Heart right ventricle (tissue), 16 donors: ENCODE results near the gene CSTF1. TPM values are rescaled to one million over a fixed set of nuclear protein-coding genes. Genes with fewer than 3 reads are reported as not detected.
"Not testable (repeated sequence)": the region's sequence is repeated elsewhere in the genome, so short reads cannot be mapped to it uniquely, and the experiment has no call there.

Experiments used
- ATAC-seq, 8 donors: fragments of 200-7000 bp; cut with Tn5 transposase; one replicate each; pipeline ENCODE4 v1.9.1; 2020; ENCODE audit warnings: mild to moderate bottlenecking in 8 of 8, moderate library complexity in 8 of 8, moderate number of reproducible peaks in 1 of 8
- DNase-seq, 2 donors: peaks; one replicate each; pipeline ENCODE4 v3.0.0-alpha.2; 2020
- H3K27ac ChIP-seq, 10 donors: fragments of 200-600 bp; sonication (generic) in 2 of 10; one replicate each; pipeline versions ENCODE4 v1.5.0 to v1.8.0; 2020 to 2022; ENCODE audit warnings: mild to moderate bottlenecking in 3 of 10
- H3K27me3 ChIP-seq, 7 donors: fragments of 200-600 bp; one replicate each; pipeline ENCODE4 v1.8.0; 2021 to 2022; ENCODE audit warnings: mild to moderate bottlenecking in 2 of 7
- H3K36me3 ChIP-seq, 9 donors: fragments of 200-600 bp; sonication (generic) in 1 of 9; one replicate each; pipeline versions ENCODE4 v1.5.0 to v1.8.0; 2020 to 2022; ENCODE audit warnings: mild to moderate bottlenecking in 2 of 9
- H3K4me1 ChIP-seq, 9 donors: fragments of 200-600 bp; sonication (generic) in 1 of 9; one replicate each; pipeline versions ENCODE4 v1.5.0 to v1.8.0; 2020 to 2022; ENCODE audit warnings: mild to moderate bottlenecking in 4 of 9
- H3K4me3 ChIP-seq, 10 donors: fragments of 200-600 bp; sonication (generic) in 2 of 10; one replicate each; pipeline versions ENCODE4 v1.5.0 to v1.8.0; 2020 to 2022; ENCODE audit warnings: mild to moderate bottlenecking in 7 of 10, moderate library complexity in 2 of 10
- H3K9me3 ChIP-seq, 11 donors: fragments of 200-600 bp in 10 of 11; sonication (generic) in 2 of 11; one replicate each; pipeline versions ENCODE4 v1.5.0 to v1.8.0; 2013 to 2022; ENCODE audit warnings: mild to moderate bottlenecking in 2 of 11, control low read depth in 1 of 11, moderate library complexity in 1 of 11
- WGBS, 2 donors: extraction: QIAGEN DNeasy Blood & Tissue Kit; methylation state at CpG; one replicate each; pipeline ENCODE4 v1.1.7; 2013; ENCODE audit warnings: inconsistent platforms in 1 of 2; 5-methylcytosine and 5-hydroxymethylcytosine counted together
- intact Hi-C, 10 donors: fragments of 100-400 bp; cut with DNase I; formaldehyde crosslinking; loops; one replicate each; pipeline versions ENCODE4 v1.11.1 to v1.14.2; 2022
- polyA plus RNA-seq, 2 donors: library from polyadenylated mRNA; stranded (reverse); fragments of 200-250 nt; gene quantifications; one replicate each; pipeline ENCODE4 v1.2.3, GENCODE V29; 2013
- total RNA-seq, 10 donors: library from RNA; stranded (reverse); fragmentation: NEBNext Ultra II Directional in 3 of 10; extraction: Animal tissue kit (Norgen Biotek cat#: 25700) in 3 of 10; gene quantifications; one replicate each; pipeline versions ENCODE4 v1.2.1 to v1.2.4, GENCODE V29; 2021 to 2023
- TF ChIP-seq, protein P1 (sequence below), 9 donors: fragments of 200-600 bp; sonication (generic) in 2 of 9; IDR thresholded peaks; one replicate each; pipeline versions ENCODE4 v1.5.0 to v1.8.0; 2021 to 2022; ENCODE audit warnings: antibody characterized with exemption in 9 of 9, mild to moderate bottlenecking in 5 of 9, moderate library complexity in 1 of 9
- donor health status: Arrhythmogenic right ventricular cardiomyopathy.
- donor health status: ischemic (EF 13 %, LVEDD 7.1; RV severe dilation, severe dysfunction).
- donor health status: healthy with polysubstance abuse.
- donor health status: DM: no; HTN: yes; CAD: no.
- donor health status: DM: no; HTN: no; CAD: no.
- donor health status: ischemic (EF 25% LVEDD 6.9; RV normal size, moderate dysfunction).
- donor health status: ischemic (EF 25% LVEDD 5.7; RV mildly dilated, moderate dysfunction).
- donor health status: healthy.
- donor health status: DM: yes; HTN: yes; CAD: no.
- donor health status: Ischemic cardiomyopathy.
- donor health status: ischemic (EF 35%, LVEDD 5.7; RV mildly dilated, moderate dysfunction).
- donor health status: nonischemic (EF 11% LVEDD 7.7; RV severe dilation, severe dysfunction).
- donor health status: DM: yes; HTN: yes; CAD: no.
- donor health status: PGD.
- donor health status: ischemic (EF 29% LVEDD 5.4; RV normal size, mild dysfunction).
- donor health status: nonischemic (EF 23%, LVEDD 6.1; RV moderate dilation, normal function).

The CSTF1 gene
- total and polyA plus RNA-seq, 12 donors = 3.7 to 23.7 (median 20.7) TPM

DNA sequence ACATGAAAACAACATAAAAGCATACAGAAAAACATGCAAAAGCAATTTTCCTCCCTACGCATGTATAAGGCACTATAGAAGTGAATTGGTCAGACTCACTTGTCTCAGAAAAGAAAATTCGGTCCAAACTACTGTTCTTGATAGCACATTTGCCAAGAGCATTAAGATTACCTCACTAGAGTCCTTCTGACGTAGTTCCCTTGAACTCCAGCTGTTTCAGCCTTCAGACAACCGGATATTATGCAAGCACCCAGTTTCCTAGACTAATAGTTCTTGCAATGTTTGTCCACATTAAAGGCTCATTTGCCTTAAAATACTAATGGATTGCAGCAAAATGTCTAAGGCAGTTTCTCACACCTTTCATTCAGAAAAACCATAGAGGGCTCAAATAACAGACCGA, 17.1 kb downstream of the CSTF1 start:
- H3K4me1 ChIP-seq = peaks cover 3 to 61% (median 45%) of the 10 kb centered on the region in 9 donors
- peak overlapping the region in 7 of 10 donors; percentile 2 to 75 (median 53) for H3K27ac ChIP-seq
- intact Hi-C loops = loop anchor here in 2 of 10 donors (5.0 to 10.0 kb wide), 2 partner anchors 58 to 165 kb away; partner anchors contain the start of gene RTF2 (in 1 of the 2)
- 62 to 74% methylated on average over 5 of the region's 5 CpGs for WGBS, 2 donors
- DNase-seq = no peak
- H3K36me3 ChIP-seq = peaks cover 0 to 47% (median 10%) of the 10 kb centered on the region in 9 donors
- TF ChIP-seq, protein P1, sequence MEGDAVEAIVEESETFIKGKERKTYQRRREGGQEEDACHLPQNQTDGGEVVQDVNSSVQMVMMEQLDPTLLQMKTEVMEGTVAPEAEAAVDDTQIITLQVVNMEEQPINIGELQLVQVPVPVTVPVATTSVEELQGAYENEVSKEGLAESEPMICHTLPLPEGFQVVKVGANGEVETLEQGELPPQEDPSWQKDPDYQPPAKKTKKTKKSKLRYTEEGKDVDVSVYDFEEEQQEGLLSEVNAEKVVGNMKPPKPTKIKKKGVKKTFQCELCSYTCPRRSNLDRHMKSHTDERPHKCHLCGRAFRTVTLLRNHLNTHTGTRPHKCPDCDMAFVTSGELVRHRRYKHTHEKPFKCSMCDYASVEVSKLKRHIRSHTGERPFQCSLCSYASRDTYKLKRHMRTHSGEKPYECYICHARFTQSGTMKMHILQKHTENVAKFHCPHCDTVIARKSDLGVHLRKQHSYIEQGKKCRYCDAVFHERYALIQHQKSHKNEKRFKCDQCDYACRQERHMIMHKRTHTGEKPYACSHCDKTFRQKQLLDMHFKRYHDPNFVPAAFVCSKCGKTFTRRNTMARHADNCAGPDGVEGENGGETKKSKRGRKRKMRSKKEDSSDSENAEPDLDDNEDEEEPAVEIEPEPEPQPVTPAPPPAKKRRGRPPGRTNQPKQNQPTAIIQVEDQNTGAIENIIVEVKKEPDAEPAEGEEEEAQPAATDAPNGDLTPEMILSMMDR (IDR thresholded peaks at IDR 0.05) = no peak
- ATAC-seq = peak in 5 of 8 donors; percentile 38 to 78 (median 52)
- H3K9me3 ChIP-seq = no peaks in the 10 kb centered on the region
- H3K4me3 ChIP-seq = no peak overlapping the region
- no peaks in the 10 kb centered on the region for H3K27me3 ChIP-seq

GRCh38 chr20:56409956-56410355, 17.5 kb downstream of the CSTF1 start:
- ATAC-seq (no peak), DNase-seq (no peak)
- peaks cover 0 to 43% (median 7%) of the 10 kb centered on the region in 9 donors for H3K36me3 ChIP-seq
- H3K27ac ChIP-seq = peak overlapping the region in 6 of 10 donors; percentile 2 to 75 (median 56)
- intact Hi-C loops = loop anchor here in 4 of 10 donors (5.0 to 10.0 kb wide), 3 partner anchors 55 to 165 kb away; partner anchors contain the start of gene RTF2 (in 3 of the 4)
- TF ChIP-seq, protein P1 (IDR thresholded peaks at IDR 0.05) = no peak
- no peak overlapping the region for H3K4me3 ChIP-seq
- H3K27me3 ChIP-seq = no peaks in the 10 kb centered on the region
- H3K9me3 ChIP-seq = no peaks in the 10 kb centered on the region
- WGBS, 2 donors = 40 to 76% methylated on average over 1 of the region's 1 CpG
- H3K4me1 ChIP-seq = peaks cover 3 to 61% (median 49%) of the 10 kb centered on the region in 9 donors

DNA sequence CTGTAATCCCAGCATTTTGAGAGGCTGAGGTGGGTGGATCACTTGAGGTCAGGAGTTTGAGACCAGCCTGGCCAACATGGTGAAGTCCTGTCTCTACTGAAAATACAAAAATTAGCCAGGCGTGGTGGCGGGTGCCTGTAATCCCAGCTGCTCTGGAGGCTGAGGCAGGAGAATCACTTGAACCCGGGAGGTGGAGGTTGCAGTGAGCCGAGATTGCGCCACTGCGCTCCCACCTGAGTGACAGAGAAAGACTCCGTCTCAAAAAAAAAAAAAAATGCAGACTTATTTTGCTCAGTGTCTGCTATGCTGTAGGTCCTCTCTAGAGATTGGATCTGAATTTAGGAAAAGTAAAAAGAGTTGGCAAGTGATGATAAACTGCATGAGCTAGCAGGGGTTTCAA, 18.8 kb downstream of the CSTF1 start:
- intact Hi-C loops = loop anchor here in 2 of 10 donors (5.0 to 10.0 kb wide), 2 partner anchors 54 to 56 kb away; partner anchors contain the start of gene RTF2 (in 2 of the 2)
- WGBS, 2 donors = 89 to 93% methylated on average over 7 of the region's 7 CpGs
- peak overlapping the region in 2 of 10 donors; percentile 28 to 60 for H3K4me3 ChIP-seq
- peaks cover 3 to 61% (median 56%) of the 10 kb centered on the region in 9 donors for H3K4me1 ChIP-seq
- not testable (repeated sequence) for DNase-seq, H3K27me3 ChIP-seq, ATAC-seq, H3K9me3 ChIP-seq
- peak overlapping the region; percentile 26 to 92 (median 70) for H3K27ac ChIP-seq
- H3K36me3 ChIP-seq = peaks cover 0 to 30% (median 0%) of the 10 kb centered on the region in 9 donors

- H3K27me3 ChIP-seq = no peaks in the 10 kb centered on the region
- intact Hi-C loops = loop anchor here in 2 of 10 donors (5.0 to 10.0 kb wide), 2 partner anchors 53 to 55 kb away; partner anchors contain the start of gene RTF2 (in 2 of the 2)
- DNase-seq = peak in 1 of 2 donors; percentile 34
- TF ChIP-seq, protein P1 (IDR thresholded peaks at IDR 0.05) = no peak
- H3K27ac ChIP-seq = peak within 1 kb of the TSS; percentile 26 to 92 (median 70)
- H3K4me3 ChIP-seq = peak within 1 kb of the TSS in 8 of 10 donors; percentile 2 to 60 (median 28)
- WGBS, 2 donors = 36 to 39% methylated on average over 10 of the region's 10 CpGs
- peaks cover 0 to 23% (median 0%) of the 10 kb centered on the region in 9 donors for H3K36me3 ChIP-seq
- no peaks in the 10 kb centered on the region for H3K9me3 ChIP-seq
- peaks cover 3 to 61% (median 52%) of the 10 kb centered on the region in 9 donors for H3K4me1 ChIP-seq
- peak; percentile 50 to 86 (median 74) for ATAC-seq
Measured at GRCh38 chr20:56411759-56412472, 19.5 kb downstream of the CSTF1 start, which contains the start of gene CASS4. Gene CASS4, plus strand, starts transcription at chr20:56412260. Its CDS starts 199 bp downstream, at chr20:56412459.
